Astrocyte of the cerebellum (primary cell): Measurements from ENCODE around the gene PGK2.
"Not testable (repeated sequence)": the region's sequence is repeated elsewhere in the genome, so short reads cannot be mapped to it uniquely, and the experiment has no call there.

Experiments
- DNase-seq: peaks from one replicate; pipeline ENCODE4 v3.0.0-alpha.2; 2011; ENCODE audit warnings: low read depth
- H3K4me3 ChIP-seq: 2 replicates; pipeline ENCODE4 v1.5.1; 2011; ENCODE audit warnings: mild to moderate bottlenecking, low read depth, low read length, moderate library complexity
- CTCF ChIP-seq: IDR thresholded peaks from 2 replicates; pipeline ENCODE4 v1.5.1; 2012; ENCODE audit warnings: low read length, low read depth, moderate library complexity, mild to moderate bottlenecking; ENCODE audit errors: missing control alignments
- in situ Hi-C: cut with HindIII; loops from 2 replicates; pipeline ENCODE4 v1.10.0; 2017; ENCODE audit warnings: low sequenced_read_pairs

The PGK2 gene

GRCh38 chr6:49806145-49806544, 19.1 kb upstream of the PGK2 start:
- DNase-seq = no peak
- no peak overlapping the region for H3K4me3 ChIP-seq
- in situ Hi-C loops = no loop called here
- TF ChIP-seq CTCF = no peak

GRCh38 chr6:49805246-49805645, 18.2 kb upstream of the PGK2 start:
- H3K4me3 ChIP-seq = no peak overlapping the region
- in situ Hi-C loops = no loop called here
- no peak for TF ChIP-seq CTCF
- DNase-seq = no peak

- in situ Hi-C loops = no loop called here
- no peak for DNase-seq
- no peak overlapping the region for H3K4me3 ChIP-seq
- TF ChIP-seq CTCF = no peak
These were observed 14.4 kb upstream of the PGK2 start for GRCh38 chr6:49801525-49801924.

GRCh38 chr6:49799090-49799489, 12.0 kb upstream of the PGK2 start:
- no peak for TF ChIP-seq CTCF
- in situ Hi-C loops = no loop called here
- DNase-seq = no peak
- H3K4me3 ChIP-seq = no peak overlapping the region

- H3K4me3 ChIP-seq, DNase-seq, in situ Hi-C loops: not testable (repeated sequence)
These were observed 9.9 kb upstream of the PGK2 start for GRCh38 chr6:49796842-49797455.

GRCh38 chr6:49790341-49790740, 3.3 kb upstream of the PGK2 start:
- no peak for TF ChIP-seq CTCF
- H3K4me3 ChIP-seq = no peak overlapping the region
- in situ Hi-C loops = no loop called here
- no peak for DNase-seq

GRCh38 chr6:49784272-49784671, 2.8 kb downstream of the PGK2 start:
- no peak for DNase-seq
- no peak overlapping the region for H3K4me3 ChIP-seq
- TF ChIP-seq CTCF = no peak
- in situ Hi-C loops = no loop called here
